Esophagus squamous epithelium (tissue), 5 donors: ENCODE data around the gene NHSL1. TPM values are rescaled to one million over a fixed set of nuclear protein-coding genes. Genes with fewer than 3 reads are reported as not detected.

ENCODE experiments used
- DNase-seq: peaks from one replicate; lab custom pipeline; 2025; lab: John Stamatoyannopoulos, UW
- H3K27ac ChIP-seq, 4 donors: fragments of 200-600 bp; sonication (generic); one replicate each; pipeline ENCODE4 v1.5.1; 2016 to 2019; ENCODE audit warnings: mild to moderate bottlenecking in 1 of 4
- H3K27me3 ChIP-seq, 4 donors: fragments of 200-600 bp; sonication (generic); 1 replicate in 3 of 4; 2 replicates in 1 of 4; pipeline versions ENCODE4 v1.5.1 to v1.6.0; 2017 to 2021; ENCODE audit warnings: antibody characterized with exemption in 1 of 4
- H3K36me3 ChIP-seq, 3 donors: fragments of 200-600 bp; sonication (generic); one replicate each; pipeline ENCODE4 v1.5.1; 2016 to 2019
- H3K4me1 ChIP-seq, 3 donors: fragments of 200-600 bp; sonication (generic); one replicate each; pipeline ENCODE4 v1.5.1; 2017 to 2019
- H3K4me3 ChIP-seq, 4 donors: fragments of 200-600 bp; sonication (generic); 1 replicate in 3 of 4; 2 replicates in 1 of 4; pipeline ENCODE4 v1.5.1; 2016 to 2019; ENCODE audit warnings: mild to moderate bottlenecking in 2 of 4, moderate library complexity in 1 of 4
- H3K9me3 ChIP-seq, 3 donors: fragments of 200-600 bp; sonication (generic); one replicate each; pipeline ENCODE4 v1.5.1; 2016 to 2019
- CTCF ChIP-seq, 6 experiments: fragments of 450-650 bp in 4 of 6; fragments of 200-600 bp in 2 of 6; sonication (generic) in 2 of 6; IDR thresholded peaks; one replicate each; pipeline ENCODE4 v1.5.1; 2016 to 2019; ENCODE audit warnings: antibody characterized with exemption in 6 of 6, mild to moderate bottlenecking in 4 of 6, moderate library complexity in 4 of 6
- POLR2A ChIP-seq, 4 donors: fragments of 450-650 bp; IDR thresholded peaks; one replicate each; pipeline ENCODE4 v1.6.1; 2017; ENCODE audit warnings: antibody characterized with exemption in 4 of 4, mild to moderate bottlenecking in 4 of 4, moderate library complexity in 3 of 4
- WGBS, 2 donors: methylation state at CpG; one replicate each; pipeline ENCODE4 v1.1.5; 2018; 5-methylcytosine and 5-hydroxymethylcytosine counted together
- intact Hi-C: fragments of 100-400 bp; cut with DNase I; formaldehyde crosslinking; loops from one replicate; pipeline ENCODE4 v1.15.0; 2022
- total RNA-seq, 4 donors: library from RNA; depleted of rRNA; stranded (reverse); fragments of >200 nt; gene quantifications; one replicate each; pipeline ENCODE4 v1.1.0, GENCODE V29; 2016
- donor health status: DM: yes; HTN: yes; CAD: no.

The NHSL1 gene
- total RNA-seq, 4 donors from 2014 or later = 13.1 to 58.2 (median 32.0) TPM

DNA sequence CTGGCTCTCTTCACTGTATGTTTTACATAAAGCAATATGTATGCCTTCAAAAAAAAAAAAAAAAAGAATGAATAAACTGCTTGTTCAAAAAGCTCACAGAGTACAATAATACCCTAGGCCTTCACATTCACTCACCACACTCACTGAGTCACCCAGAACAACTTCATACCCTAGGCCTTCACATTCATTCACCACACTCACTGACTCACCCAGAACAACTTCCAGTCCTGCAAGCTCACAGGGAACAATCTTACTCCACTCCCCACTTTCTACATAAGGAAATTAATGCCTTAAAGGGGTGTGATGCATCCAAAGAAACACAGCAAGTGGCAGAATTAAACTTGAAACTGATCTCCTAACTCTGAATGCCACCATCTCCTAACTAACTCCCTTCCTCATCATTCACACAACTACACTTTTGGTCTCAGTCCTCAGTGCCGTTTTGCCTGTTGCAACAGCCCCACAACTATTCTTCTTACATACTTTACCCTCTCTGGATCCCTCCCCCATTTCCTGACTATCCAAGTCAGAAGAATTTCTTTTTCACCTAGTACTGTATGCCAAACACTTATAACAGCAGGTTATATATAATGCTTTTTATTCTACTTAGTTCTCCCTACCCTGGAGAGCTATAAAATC is 34.2 kb downstream of the NHSL1 start:
- WGBS, 2 donors = 31 to 36% methylated on average over 1 of the region's 1 CpG
- DNase-seq = no peak

GRCh38 chr6:138464085-138464484 is 35.2 kb downstream of the NHSL1 start:
- no peak for TF ChIP-seq CTCF (IDR thresholded peaks at IDR 0.05)
- WGBS, 2 donors = 93 to 98% methylated on average over 20 of the region's 20 CpGs
- intact Hi-C loops = no loop called here

More for the DNA sequence above, 34.2 kb downstream of the NHSL1 start:
- Histone ChIP-seq H3K4me3 (no peak overlapping the region), H3K4me1 (peaks cover 0 to 30% (median 4%) of the 10 kb centered on the region in 3 donors), H3K27me3 (no peaks in the 10 kb centered on the region), H3K27ac (peak overlapping the region; percentile 33 to 60 (median 53)), H3K9me3 (no peaks in the 10 kb centered on the region), H3K36me3 (peaks cover 0 to 45% (median 0%) of the 10 kb centered on the region in 3 donors)
- no peak for TF ChIP-seq POLR2A (IDR thresholded peaks at IDR 0.05)
- no peak for TF ChIP-seq CTCF (IDR thresholded peaks at IDR 0.05)
- intact Hi-C loops = no loop called here

DNA sequence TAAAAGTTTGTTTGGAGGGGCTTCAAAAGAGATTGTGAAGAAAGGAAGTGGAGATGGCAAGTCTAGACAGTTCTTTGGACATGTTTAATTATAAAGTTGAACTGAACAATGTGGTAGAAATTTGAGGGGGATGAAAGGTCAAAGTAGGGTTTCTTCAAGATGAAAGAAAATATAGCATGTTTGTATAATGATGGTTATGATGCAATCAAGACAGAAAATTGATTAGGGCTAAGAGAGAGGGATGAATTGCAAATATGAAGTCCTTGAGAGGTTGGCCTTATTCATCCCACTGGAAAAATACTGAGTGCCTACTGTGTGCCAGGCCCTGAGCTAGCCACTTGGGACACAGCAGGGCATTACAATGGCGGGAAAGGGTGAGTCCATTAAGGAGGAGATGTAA is 37.6 kb downstream of the NHSL1 start:
- TF ChIP-seq CTCF (IDR thresholded peaks at IDR 0.05) (no peak), POLR2A (IDR thresholded peaks at IDR 0.05) (no peak)
- WGBS, 2 donors = 87 to 88% methylated on average over 1 of the region's 1 CpG
- Histone ChIP-seq H3K9me3 (no peaks in the 10 kb centered on the region), H3K4me1 (peaks cover 0 to 26% (median 4%) of the 10 kb centered on the region in 3 donors), H3K27me3 (no peaks in the 10 kb centered on the region), H3K36me3 (peaks cover 0 to 37% (median 0%) of the 10 kb centered on the region in 3 donors), H3K4me3 (no peak overlapping the region), H3K27ac (no peak overlapping the region)
- no peak for DNase-seq
- intact Hi-C loops = no loop called here

More at GRCh38 chr6:138464085-138464484, 35.2 kb downstream of the NHSL1 start:
- Histone ChIP-seq H3K9me3 (no peaks in the 10 kb centered on the region), H3K36me3 (peaks cover 0 to 37% (median 0%) of the 10 kb centered on the region in 3 donors), H3K27me3 (no peaks in the 10 kb centered on the region), H3K27ac (no peak overlapping the region), H3K4me3 (no peak overlapping the region), H3K4me1 (peaks cover 0 to 30% (median 4%) of the 10 kb centered on the region in 3 donors)
- no peak for DNase-seq

DNA sequence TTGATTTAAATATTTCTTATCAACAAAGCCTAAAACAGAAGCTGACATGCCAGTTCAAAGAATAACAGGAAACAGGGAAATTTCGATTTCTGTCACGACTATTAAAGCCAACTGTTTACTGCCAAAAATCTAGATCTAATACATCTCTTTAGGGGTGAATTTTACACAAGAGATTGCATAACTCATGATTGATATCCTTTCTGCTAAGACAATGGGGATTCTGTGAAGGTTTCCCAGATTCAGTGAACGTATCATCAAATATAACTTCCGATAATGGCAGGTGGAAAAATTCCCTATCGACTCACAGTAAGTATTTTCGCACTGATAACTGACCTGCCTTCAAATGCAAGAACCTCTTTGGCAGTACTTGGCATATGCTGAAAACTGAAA is 42.9 kb downstream of the NHSL1 start:
- H3K27me3 ChIP-seq = no peaks in the 10 kb centered on the region
- H3K27ac ChIP-seq = peak overlapping the region; percentile 36 to 69 (median 46)

More for the DNA sequence above, 42.9 kb downstream of the NHSL1 start:
- no peak for DNase-seq
- Histone ChIP-seq H3K36me3 (peaks cover 0 to 8% (median 0%) of the 10 kb centered on the region in 3 donors), H3K4me1 (peaks cover 0 to 26% (median 10%) of the 10 kb centered on the region in 3 donors), H3K9me3 (no peaks in the 10 kb centered on the region), H3K4me3 (no peak overlapping the region)
- intact Hi-C loops = no loop called here
- TF ChIP-seq POLR2A (IDR thresholded peaks at IDR 0.05) (no peak), CTCF (IDR thresholded peaks at IDR 0.05) (no peak)
- 24 to 40% methylated on average over 6 of the region's 6 CpGs for WGBS, 2 donors
